ES-I3 (cell line): ENCODE measurements around the gene B4GALT2.

Source experiments
- H3K36me3 ChIP-seq: 2 replicates; pipeline ENCODE4 v1.6.1; 2013; ENCODE audit warnings: mild to moderate bottlenecking, low read length, control low read depth, moderate library complexity; ENCODE audit not compliant: insufficient read depth
- H3K4me1 ChIP-seq: 2 replicates; pipeline ENCODE4 v1.6.1; 2013; ENCODE audit warnings: mild to moderate bottlenecking, control low read depth, low read length; ENCODE audit not compliant: insufficient read depth
- H3K9ac ChIP-seq: 2 replicates; pipeline ENCODE4 v1.6.1; 2013; ENCODE audit warnings: low read depth, mild to moderate bottlenecking, low read length, moderate library complexity
- H3K9me3 ChIP-seq: 2 replicates; pipeline ENCODE4 v1.6.1; 2013; ENCODE audit warnings: mild to moderate bottlenecking, low read length, moderate library complexity; ENCODE audit not compliant: control insufficient read depth, insufficient read depth

B4GALT2 gene

GRCh38 chr1:43970911-43971310, 8.1 kb upstream of the B4GALT2 start:
- Histone ChIP-seq H3K36me3 (no peaks in the 10 kb centered on the region), H3K9me3 (no peaks in the 10 kb centered on the region), H3K9ac (no peak overlapping the region), H3K4me1 (peaks cover 2% of the 10 kb centered on the region; the same call in 1 of the 2 replicates)

GRCh38 chr1:43971336-43971980, 7.6 kb upstream of the B4GALT2 start:
- H3K4me1 ChIP-seq, result peaks cover 3% of the 10 kb centered on the region; the same call in 1 of the 2 replicates
- no peak overlapping the region for H3K9ac ChIP-seq
- H3K9me3 ChIP-seq, result no peaks in the 10 kb centered on the region
- H3K36me3 ChIP-seq, result peaks cover 2% of the 10 kb centered on the region; the same call in 1 of the 2 replicates

- H3K4me1 ChIP-seq, result peaks cover 6% of the 10 kb centered on the region
- peak overlapping the region; percentile 72 for H3K9ac ChIP-seq
- H3K36me3 ChIP-seq, result peaks cover 13% of the 10 kb centered on the region
- H3K9me3 ChIP-seq, result no peaks in the 10 kb centered on the region
These were observed 5.0 kb upstream of the B4GALT2 start for GRCh38 chr1:43973981-43974442.

GRCh38 chr1:43974443-43975248, 4.4 kb upstream of the B4GALT2 start, which contains the start of gene ATP6V0B:
ATP6V0B (plus strand) TSS chr1:43974960; CDS start chr1:43975041, 81 bp downstream.
- H3K36me3 ChIP-seq, result peaks cover 13% of the 10 kb centered on the region
- H3K4me1 ChIP-seq, result peaks cover 6% of the 10 kb centered on the region
- H3K9me3 ChIP-seq, result no peaks in the 10 kb centered on the region
- peak within 1 kb of the TSS; percentile 72 for H3K9ac ChIP-seq

- peaks cover 10% of the 10 kb centered on the region for H3K4me1 ChIP-seq
- H3K36me3 ChIP-seq, result peaks cover 13% of the 10 kb centered on the region
- H3K9ac ChIP-seq, result peak overlapping the region; percentile 72
- no peaks in the 10 kb centered on the region for H3K9me3 ChIP-seq
These were observed 3.6 kb upstream of the B4GALT2 start for GRCh38 chr1:43975249-43975961.

GRCh38 chr1:43976045-43976444, 3.0 kb upstream of the B4GALT2 start:
- Histone ChIP-seq H3K4me1 (peaks cover 12% of the 10 kb centered on the region), H3K9me3 (no peaks in the 10 kb centered on the region), H3K36me3 (peaks cover 13% of the 10 kb centered on the region), H3K9ac (peak overlapping the region; percentile 72; the same call in 1 of the 2 replicates)

DNA sequence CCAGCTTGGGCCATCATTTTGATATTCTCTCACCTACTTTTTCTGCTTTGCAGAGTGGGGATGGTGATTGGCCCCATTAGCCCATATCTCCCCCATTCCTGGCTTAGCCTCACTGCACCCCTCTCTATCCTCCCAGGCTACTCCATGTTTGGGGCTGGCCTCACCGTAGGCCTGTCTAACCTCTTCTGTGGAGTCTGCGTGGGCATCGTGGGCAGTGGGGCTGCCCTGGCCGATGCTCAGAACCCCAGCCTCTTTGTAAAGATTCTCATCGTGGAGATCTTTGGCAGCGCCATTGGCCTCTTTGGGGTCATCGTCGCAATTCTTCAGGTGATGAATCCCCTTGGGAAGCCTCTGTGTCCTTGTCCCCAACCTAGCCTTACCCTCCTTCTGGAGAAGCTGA, 2.1 kb upstream of the B4GALT2 start:
- Histone ChIP-seq H3K36me3 (peaks cover 13% of the 10 kb centered on the region), H3K9ac (no peak overlapping the region), H3K9me3 (no peaks in the 10 kb centered on the region), H3K4me1 (peaks cover 12% of the 10 kb centered on the region)

DNA sequence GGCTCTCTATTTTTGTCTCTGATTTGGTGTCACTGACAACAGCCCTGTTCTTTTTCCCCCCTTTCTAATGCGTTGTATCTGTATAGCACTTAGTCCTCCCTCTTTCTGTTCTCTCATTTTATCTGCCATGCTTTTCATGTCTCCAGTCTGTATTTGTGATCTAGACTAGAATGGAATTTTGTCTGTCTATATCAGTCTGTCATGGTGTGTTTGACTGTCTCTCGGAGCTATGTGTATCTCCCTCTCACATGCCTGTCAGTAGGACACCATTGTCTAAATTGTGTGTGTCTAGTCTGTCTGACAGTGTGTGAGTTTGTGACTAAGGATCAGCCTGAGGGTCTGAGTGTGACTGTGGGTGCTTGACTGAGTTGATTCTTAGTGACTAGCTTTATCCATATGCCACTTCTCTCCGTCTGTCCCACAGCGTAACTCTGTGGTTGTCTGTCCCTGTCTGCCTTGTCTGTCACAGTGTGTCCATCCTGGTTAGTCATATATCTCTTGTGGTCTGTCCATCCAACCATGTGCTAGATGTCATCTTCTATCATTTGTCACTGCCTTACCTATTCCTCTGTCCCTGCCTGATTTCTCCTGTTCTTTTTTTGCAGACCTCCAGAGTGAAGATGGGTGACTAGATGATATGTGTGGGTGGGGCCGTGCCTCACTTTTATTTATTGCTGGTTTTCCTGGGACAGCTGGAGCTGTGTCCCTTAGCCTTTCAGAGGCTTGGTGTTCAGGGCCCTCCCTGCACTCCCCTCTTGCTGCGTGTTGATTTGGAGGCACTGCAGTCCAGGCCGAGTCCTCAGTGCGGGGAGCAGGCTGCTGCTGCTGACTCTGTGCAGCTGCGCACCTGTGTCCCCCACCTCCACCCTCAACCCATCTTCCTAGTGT, 1.4 kb upstream of the B4GALT2 start:
- H3K4me1 ChIP-seq, result peaks cover 12% of the 10 kb centered on the region
- H3K9me3 ChIP-seq, result no peaks in the 10 kb centered on the region
- H3K36me3 ChIP-seq, result peaks cover 13% of the 10 kb centered on the region
- H3K9ac ChIP-seq, result no peak overlapping the region

- Histone ChIP-seq H3K4me1 (peaks cover 12% of the 10 kb centered on the region), H3K36me3 (peaks cover 13% of the 10 kb centered on the region), H3K9ac (no peak overlapping the region), H3K9me3 (no peaks in the 10 kb centered on the region)
These were observed 803 bp upstream of the B4GALT2 start for GRCh38 chr1:43978264-43978550.

GRCh38 chr1:43979261-43979527, 184 bp downstream of the B4GALT2 start:
- Histone ChIP-seq H3K36me3 (peaks cover 13% of the 10 kb centered on the region), H3K4me1 (peaks cover 12% of the 10 kb centered on the region)

DNA sequence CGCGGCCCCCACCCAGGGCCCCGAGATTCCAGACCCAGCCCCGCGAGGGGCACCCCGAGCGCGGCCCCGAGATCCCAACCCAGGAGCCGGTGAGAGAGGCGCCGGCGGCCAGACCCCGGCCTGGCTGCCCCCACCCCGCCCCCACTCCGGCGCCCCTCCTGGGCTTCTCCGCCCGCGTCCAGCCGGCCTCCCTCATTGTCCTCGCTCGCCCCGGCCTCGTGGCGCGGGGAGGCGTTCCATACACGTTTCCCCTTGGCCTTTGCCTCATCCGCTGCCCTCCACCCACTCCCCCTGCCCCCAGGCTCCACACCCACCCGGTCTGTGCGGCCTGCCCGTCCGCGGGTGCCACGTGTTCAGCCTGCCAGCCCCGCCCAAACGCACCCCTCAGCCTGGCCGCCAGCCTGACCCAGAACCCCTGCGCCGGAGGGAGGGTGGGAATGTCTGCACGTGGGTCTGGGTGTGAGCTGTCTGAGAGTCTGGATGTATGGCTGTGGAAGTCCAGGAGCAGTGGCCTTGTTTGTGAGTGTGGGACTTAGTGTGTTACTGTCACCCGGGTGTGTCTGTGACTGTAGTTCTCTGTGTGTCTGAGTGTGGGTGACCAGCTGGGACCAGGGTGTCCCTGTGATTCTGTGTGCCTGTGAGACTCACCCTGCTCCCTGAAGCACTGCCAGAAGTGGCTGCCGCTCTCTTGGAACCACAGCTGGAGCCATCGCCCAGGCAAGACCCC, 681 bp downstream of the B4GALT2 start:
- H3K9ac ChIP-seq, result peak overlapping the region; percentile 54
- peaks cover 13% of the 10 kb centered on the region for H3K36me3 ChIP-seq
- no peaks in the 10 kb centered on the region for H3K9me3 ChIP-seq
- H3K4me1 ChIP-seq, result peaks cover 12% of the 10 kb centered on the region

More at GRCh38 chr1:43979261-43979527, 184 bp downstream of the B4GALT2 start:
- H3K9ac ChIP-seq, result peak overlapping the region; percentile 54
- H3K9me3 ChIP-seq, result no peaks in the 10 kb centered on the region

DNA sequence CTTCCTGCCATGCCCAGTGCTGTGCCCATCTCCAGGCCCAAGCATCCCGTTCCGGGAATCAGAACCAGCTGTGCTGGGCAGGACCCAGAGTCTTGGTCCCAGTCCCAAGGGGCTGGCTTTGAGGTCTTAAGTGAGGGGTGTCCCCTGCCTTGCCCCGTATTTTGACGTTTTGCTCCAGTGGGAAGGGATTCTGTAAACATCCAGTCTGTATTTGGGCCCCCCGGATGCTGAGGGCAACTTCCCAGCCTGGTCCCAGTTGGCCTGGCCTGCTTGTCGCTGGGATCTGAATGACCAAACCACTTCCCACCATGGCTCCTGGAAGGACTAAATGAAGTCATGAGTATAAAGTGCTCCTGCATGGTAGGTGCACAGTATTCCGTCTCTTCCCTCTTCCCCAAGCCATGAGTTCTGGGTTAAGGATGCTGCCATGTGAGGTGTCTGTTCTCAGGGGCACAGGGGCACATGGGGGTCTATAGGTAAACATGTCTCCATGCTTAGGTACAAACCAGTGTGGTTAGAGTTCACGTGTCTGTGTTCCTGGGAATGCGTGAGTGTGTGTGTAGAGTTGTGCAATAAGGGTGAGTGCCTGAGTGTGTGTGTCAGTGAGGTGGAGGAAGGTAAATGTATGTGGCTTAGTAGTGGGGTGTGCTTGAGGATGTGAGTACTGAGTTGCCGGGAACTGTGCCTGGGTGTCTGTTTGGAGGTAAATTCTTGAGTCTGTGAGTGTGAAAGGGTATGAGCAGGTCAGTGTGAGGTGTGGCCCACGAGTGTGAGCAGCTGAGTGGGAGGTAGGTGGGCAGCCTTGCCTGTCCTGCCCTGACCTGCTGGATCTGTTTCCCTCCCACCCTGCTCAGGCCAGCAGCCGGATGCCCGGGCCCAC, 1.5 kb downstream of the B4GALT2 start:
- no peaks in the 10 kb centered on the region for H3K9me3 ChIP-seq
- peaks cover 13% of the 10 kb centered on the region for H3K36me3 ChIP-seq
- H3K9ac ChIP-seq, result peak overlapping the region; percentile 54
- H3K4me1 ChIP-seq, result peaks cover 12% of the 10 kb centered on the region

DNA sequence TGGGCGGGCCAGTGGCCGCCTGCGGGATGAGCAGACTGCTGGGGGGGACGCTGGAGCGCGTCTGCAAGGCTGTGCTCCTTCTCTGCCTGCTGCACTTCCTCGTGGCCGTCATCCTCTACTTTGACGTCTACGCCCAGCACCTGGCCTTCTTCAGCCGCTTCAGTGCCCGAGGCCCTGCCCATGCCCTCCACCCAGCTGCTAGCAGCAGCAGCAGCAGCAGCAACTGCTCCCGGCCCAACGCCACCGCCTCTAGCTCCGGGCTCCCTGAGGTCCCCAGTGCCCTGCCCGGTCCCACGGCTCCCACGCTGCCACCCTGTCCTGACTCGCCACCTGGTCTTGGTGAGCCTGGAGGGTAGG, 2.1 kb downstream of the B4GALT2 start:
- H3K36me3 ChIP-seq, result peaks cover 13% of the 10 kb centered on the region
- no peaks in the 10 kb centered on the region for H3K9me3 ChIP-seq
- no peak overlapping the region for H3K9ac ChIP-seq
- H3K4me1 ChIP-seq, result peaks cover 9% of the 10 kb centered on the region; the same call in 1 of the 2 replicates
